Measurements from ENCODE around the gene REV1.
"Not testable (repeated sequence)": the region's sequence is repeated elsewhere in the genome, so short reads cannot be mapped to it uniquely, and the experiment has no call there.

The REV1 gene

DNA sequence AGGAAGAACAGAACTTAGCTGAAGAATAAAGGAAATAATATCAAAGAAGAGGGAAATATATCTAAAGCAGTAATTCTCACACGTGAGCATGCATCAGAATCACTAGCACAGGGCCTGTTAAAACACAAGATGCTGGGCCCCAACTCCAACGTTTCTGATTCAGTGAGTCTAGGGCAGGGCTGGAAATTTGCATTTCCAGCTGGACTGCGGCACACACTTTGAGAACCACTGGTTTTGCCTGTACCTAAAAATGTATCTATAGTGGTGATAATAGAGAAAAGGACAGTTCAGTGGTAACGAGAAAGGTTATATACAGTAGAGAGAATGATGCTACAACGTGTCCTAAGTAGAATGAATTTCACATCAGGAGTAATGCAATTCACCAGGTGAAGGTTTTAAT, 11.2 kb downstream of the REV1 start:
- DNase-seq (ENCODE audit: low read depth), result no peak
- TF ChIP-seq, protein P1, sequence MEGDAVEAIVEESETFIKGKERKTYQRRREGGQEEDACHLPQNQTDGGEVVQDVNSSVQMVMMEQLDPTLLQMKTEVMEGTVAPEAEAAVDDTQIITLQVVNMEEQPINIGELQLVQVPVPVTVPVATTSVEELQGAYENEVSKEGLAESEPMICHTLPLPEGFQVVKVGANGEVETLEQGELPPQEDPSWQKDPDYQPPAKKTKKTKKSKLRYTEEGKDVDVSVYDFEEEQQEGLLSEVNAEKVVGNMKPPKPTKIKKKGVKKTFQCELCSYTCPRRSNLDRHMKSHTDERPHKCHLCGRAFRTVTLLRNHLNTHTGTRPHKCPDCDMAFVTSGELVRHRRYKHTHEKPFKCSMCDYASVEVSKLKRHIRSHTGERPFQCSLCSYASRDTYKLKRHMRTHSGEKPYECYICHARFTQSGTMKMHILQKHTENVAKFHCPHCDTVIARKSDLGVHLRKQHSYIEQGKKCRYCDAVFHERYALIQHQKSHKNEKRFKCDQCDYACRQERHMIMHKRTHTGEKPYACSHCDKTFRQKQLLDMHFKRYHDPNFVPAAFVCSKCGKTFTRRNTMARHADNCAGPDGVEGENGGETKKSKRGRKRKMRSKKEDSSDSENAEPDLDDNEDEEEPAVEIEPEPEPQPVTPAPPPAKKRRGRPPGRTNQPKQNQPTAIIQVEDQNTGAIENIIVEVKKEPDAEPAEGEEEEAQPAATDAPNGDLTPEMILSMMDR (IDR thresholded peaks at IDR 0.05; ENCODE audit: low read depth, low read length, missing control alignments), result no peak
- in situ Hi-C loops (cut with HindIII; ENCODE audit: low sequenced_read_pairs), result no loop called here
- no peak overlapping the region for H3K4me3 ChIP-seq (ENCODE audit: low read depth, low read length)

DNA sequence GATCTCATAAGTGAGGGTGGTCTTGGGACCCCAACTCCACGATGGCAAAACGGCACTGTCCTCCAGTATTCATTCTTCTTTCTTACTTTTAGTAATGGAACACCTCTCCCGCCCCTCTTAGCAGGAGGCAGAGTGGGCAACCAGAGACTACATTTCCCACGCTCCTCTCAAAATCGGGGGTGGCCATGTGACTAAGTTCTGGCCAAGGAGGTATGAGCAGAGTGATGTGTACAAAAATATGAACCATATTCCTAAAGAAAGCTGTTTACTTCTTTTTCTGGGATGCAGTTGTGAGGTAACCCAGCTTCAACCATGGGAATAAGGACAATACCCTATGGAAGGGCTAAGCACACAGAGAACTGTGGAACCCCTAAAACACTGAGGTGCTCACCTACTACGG, 12.8 kb downstream of the REV1 start:
- TF ChIP-seq, protein P1 (IDR thresholded peaks at IDR 0.05; ENCODE audit: low read depth, low read length, missing control alignments), result no peak
- in situ Hi-C loops (cut with HindIII; ENCODE audit: low sequenced_read_pairs), result no loop called here
- DNase-seq (ENCODE audit: low read depth), result no peak
- H3K4me3 ChIP-seq (ENCODE audit: low read depth, low read length), result no peak overlapping the region

- in situ Hi-C loops (cut with HindIII; ENCODE audit: low sequenced_read_pairs), result no loop called here
- TF ChIP-seq, protein P1 (IDR thresholded peaks at IDR 0.05; ENCODE audit: low read depth, low read length, missing control alignments), result no peak
- H3K4me3 ChIP-seq (ENCODE audit: low read depth, low read length), result no peak overlapping the region
- DNase-seq (ENCODE audit: low read depth), result no peak
Observed at GRCh38 chr2:99476629-99477028, 13.2 kb downstream of the REV1 start.

DNA sequence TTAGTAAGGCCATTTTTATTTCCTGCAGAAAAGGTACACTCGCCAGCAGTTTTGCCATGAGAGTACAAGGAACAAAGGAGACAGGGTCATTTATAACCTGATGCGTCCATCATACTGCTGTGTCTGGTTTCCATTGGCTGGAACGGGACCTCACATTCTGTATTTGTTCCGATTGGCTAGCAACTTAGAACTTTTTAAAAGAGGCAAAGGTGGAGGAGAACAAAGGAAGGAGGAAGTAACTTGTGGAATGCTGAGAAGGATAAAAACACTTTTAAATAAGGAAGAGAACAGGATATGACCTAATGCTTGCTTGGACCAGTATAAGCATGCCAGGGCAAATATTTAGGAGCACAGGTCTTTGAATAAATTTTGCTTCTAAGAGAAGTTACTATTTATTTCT, 14.7 kb downstream of the REV1 start:
- in situ Hi-C loops (cut with HindIII; ENCODE audit: low sequenced_read_pairs); DNase-seq (ENCODE audit: low read depth); H3K4me3 ChIP-seq (ENCODE audit: low read depth, low read length): not testable (repeated sequence)

GRCh38 chr2:99473518-99474083, 16.2 kb downstream of the REV1 start:
- no peak for DNase-seq (ENCODE audit: low read depth)
- in situ Hi-C loops (cut with HindIII; ENCODE audit: low sequenced_read_pairs), result no loop called here
- no peak overlapping the region for H3K4me3 ChIP-seq (ENCODE audit: low read depth, low read length)
- TF ChIP-seq, protein P1 (IDR thresholded peaks at IDR 0.05; ENCODE audit: low read depth, low read length, missing control alignments), result no peak

- TF ChIP-seq, protein P1 (IDR thresholded peaks at IDR 0.05; ENCODE audit: low read depth, low read length, missing control alignments), result no peak
Observed at GRCh38 chr2:99472600-99472960, 17.2 kb downstream of the REV1 start.

DNA sequence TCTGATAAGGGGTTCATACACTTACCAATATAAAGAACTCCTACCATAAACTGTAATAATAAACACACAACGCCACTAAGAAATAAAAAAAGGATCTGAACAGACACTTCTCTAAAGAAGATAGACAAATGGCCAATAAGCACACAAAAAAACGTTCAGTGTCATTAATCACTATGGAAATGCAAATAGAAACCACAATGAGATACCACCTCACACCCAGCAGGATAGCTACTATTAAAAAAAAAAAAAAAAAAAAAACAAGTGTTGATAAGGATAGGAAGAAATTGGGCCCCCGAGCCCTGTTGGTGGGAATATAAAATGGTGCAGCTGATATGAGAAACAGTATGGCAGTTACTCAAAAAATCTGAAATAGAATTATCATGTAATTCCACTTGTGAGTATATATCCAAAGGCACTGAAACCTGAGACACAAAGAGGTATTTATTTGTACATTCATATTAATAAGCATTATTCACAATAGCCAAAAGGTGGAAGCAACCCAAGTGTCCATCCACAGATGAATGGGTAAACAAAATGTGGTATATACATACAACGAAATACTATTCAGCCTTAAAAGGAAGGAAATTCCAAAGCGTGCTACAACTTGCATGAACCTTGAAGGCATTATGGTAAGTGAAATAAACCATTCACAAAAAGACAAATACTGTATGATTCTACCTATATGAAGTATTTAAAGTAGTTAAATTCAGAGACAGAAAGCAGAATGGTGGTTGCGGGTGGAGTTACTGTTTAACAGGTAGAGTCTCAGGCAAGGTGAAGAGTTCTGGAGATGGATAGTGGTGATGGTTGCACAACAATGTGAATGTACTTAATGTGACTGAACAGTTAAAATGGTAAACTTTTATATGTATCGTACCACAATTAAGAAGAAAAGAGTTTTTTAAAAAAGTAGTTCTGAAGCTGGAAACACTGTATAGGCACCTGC, 17.9 kb downstream of the REV1 start:
- no peak for DNase-seq (ENCODE audit: low read depth)
- in situ Hi-C loops (cut with HindIII; ENCODE audit: low sequenced_read_pairs), result no loop called here
- TF ChIP-seq, protein P1 (IDR thresholded peaks at IDR 0.05; ENCODE audit: low read depth, low read length, missing control alignments), result no peak
- H3K4me3 ChIP-seq (ENCODE audit: low read depth, low read length), result no peak overlapping the region

More at GRCh38 chr2:99472600-99472960, 17.2 kb downstream of the REV1 start:
- in situ Hi-C loops (cut with HindIII; ENCODE audit: low sequenced_read_pairs), result no loop called here
- DNase-seq (ENCODE audit: low read depth), result no peak
- no peak overlapping the region for H3K4me3 ChIP-seq (ENCODE audit: low read depth, low read length)

Data from astrocyte of the cerebellum (primary cell).